NCI-H2029 treated with DMSO at 0.1 percent for 48 hours (cell line): ENCODE results near the gene TMEM229B.
"Not testable (repeated sequence)": the region's sequence is repeated elsewhere in the genome, so short reads cannot be mapped to it uniquely, and the experiment has no call there.

Experiments
- DNase-seq: peaks from one replicate; lab custom pipeline; 2025; lab: John Stamatoyannopoulos, UW

The TMEM229B gene

DNA sequence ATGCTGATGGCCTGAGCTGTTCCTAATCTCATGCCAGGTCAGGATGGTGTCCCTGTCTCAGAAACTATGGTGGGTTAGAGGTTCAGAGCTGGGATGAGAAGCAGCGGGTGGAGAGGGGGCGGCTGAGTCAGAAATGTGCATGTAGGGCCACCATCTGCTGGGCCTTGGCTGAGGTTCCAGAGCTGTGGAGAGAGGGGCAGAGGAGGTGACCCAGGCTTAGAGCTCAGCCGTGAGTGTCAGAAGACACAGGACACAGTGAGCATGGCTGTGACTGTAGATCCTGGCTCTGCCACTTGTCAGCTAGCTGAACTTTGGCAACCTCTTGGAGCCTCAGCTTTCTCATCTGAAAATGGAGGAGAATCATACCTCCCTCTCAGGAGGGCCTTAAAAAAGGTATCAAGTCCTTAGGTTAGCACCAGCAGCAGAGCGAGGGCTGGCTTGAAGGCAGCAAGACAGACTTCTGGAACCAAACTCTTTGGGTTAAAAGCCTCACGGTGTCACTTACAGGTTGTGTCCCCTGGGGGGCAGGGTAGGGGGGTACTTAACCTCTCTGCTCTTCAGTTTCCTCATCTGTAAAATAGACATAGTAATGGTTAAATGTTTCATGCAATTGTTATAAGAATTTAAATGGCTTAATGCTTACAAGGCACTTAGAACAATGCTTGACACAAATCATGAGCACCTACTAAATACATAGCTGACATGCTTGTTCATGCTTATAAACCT, 34.8 kb downstream of the TMEM229B start:
- no peak for DNase-seq

DNA sequence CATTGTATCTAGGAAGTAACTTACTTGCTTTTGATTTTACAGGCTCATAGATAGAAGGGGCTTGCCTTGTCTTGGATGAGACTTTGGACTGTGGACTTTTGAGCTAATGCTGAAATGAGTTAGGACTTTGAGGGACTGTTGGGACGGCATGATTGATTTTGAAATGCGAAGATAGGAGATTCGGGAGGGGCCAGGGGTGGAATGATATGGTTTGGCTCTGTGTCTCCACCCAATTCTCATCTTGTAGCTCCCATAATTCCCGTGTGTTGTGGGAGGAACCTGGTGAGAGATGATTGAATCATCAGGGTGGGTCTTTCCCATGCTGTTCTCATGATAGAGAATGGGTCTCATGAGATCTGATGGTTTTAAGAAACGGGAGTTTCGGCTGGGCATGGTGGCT, 36.9 kb downstream of the TMEM229B start:
- not testable (repeated sequence) for DNase-seq

DNA sequence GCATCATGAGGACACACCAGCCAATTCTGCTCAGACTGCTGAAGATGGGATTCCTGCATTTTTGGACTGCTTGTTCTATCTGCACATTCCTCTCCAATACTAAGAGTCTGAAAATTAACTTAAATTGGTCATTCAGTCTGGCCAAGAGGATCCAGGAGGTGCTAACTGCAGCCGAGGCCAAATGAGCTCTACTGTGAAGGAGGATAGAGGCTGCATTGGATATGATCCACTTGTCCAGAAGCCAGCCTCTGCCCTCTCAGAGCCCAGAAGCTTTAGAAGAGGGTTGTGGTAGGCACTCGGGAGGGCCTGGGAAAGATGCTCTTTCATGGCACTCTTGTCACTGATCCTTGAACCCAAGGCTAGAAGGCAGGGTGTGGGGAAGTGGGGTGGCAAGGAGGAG, 39.4 kb downstream of the TMEM229B start:
- DNase-seq, result no peak

DNA sequence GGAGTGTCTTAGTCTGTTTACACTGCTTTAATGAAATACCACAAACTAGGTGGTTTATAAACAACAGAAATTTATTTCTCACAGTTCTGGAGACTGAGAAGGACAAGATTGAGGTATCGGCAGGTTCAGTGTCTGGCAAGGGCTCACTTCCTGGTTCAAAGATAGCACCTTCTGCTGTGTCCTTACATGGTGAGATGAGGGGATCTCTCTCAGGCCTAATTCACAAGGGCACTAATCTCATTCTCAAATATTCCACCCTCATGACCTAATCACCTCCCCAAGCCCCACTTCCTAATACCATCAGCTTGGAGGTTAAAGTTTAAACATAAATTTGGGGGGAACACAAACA, 41.5 kb downstream of the TMEM229B start:
- DNase-seq, result peak; percentile 8

DNA sequence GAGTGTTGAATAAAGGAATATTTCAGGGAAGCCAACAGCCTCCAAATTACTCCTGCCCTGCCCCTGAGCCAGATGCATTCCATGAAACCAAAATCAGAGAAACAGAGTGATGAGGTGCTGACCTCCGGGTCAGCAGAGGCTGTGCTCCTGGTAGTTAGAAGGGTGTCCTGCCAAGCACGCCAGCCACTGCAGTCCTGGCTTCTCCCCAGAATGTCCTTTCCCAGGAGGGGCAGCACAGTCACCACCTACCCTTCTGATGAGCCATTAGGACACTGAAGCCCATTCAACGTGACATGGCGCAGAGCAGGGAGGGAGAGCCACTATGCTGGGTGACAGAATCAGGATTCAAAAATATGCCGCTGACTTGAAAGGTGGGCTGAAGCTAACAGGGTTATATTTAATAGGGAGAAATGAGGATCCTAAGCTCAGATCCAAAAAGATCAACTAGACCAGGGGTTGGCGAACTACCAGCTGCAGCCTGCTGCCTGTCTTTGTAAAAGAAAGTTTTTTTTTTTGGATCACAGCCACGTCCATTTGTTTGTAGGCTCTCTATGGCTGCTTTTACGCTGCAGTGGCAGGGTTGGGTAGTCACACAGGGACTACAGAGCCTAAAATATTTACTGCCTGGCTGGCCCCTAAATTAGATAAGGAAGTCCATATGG, 42.0 kb downstream of the TMEM229B start:
- no peak for DNase-seq

DNA sequence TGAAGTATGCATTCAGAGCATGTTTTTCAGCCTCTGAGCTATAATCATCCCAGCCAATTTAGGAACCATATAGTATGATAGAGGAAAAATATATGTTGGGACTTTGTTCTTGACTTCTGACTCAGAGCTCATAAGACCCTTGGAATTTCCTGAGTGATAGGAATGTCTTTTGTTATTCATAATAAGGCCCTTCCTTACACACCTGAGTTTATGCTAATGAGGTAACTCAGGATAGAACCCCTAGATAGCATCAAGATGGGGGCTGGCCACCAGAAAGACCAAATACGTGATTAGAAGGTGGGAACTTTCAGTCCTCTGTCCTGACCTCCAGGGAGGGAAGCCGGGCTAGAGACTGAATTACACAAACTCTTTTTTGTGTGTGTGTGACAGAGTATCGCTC, 44.1 kb downstream of the TMEM229B start:
- no peak for DNase-seq

DNA sequence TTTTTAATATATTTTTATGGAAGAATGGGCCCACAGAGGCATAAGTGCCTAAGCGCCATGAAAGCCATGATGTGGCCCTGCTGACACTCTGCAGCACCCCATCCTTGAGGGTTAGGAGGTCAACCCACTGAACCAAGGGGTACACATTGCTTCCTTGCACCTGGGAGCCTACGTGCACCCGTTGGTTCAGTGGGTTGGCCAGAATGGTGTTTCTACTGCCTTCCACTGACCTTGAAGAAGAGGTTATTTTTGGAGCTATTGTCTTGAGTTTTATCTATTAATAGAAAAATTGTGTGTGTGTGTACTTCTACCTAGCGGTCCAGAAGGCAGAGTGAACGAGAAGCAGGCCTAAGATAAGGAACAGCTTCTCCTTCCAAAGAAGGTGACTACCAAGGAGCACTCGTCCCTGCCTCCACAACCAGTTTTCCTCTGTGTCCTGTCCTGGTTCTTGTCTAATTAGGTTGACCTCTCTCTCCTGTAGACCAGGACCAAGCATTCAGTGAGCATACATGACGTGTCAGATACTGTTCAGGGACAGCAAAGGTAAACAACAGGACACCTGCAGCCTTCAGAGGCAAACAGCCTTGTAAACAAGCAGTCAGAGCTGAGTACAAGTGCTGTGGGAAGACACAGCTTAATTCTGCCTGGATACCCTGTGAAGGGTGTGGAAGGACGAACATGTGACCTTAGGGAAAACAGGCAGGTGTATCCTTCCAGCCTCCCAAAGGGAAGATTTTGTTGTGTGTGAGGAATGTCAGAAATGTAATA, 46.2 kb downstream of the TMEM229B start:
- peak; percentile 32 for DNase-seq

DNA sequence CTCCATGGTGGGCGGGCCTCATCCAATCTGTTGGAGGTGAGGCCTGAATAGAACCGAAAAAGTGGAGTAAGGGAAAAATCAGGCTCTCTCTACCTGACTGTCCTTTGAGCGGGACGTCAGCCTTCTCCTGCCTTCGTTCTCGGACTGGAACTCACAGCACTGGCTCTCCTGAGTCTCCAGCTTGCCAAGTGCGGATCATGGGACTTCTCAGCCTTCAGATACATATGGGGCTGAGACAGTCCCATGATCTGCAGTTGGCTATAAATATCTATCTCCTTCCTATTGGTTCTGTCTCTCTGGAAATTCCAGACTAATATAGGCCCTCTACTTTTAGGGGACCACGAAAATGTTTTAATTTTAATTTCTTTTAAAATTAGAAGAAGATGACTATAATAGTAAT, 46.8 kb downstream of the TMEM229B start:
- no peak for DNase-seq

DNA sequence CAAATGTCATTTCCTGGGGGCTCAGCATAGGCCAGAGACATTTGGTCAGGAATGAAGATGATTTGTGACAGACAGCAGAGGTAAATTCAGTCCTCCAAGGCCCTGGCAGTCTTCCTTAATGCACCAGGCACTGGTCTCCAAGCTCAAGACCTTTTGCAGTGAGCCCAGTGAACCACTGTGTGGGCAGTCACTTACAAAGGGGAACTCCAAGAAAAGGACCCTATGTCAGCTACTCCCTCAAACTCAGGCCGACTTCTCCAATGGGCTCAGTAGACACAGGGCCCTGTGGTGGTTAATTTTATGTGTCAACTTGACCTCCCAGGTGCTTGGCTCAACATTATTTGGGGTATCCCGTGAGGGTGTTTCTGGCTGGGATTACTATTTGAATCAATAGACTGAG, 47.3 kb downstream of the TMEM229B start:
- no peak for DNase-seq

DNA sequence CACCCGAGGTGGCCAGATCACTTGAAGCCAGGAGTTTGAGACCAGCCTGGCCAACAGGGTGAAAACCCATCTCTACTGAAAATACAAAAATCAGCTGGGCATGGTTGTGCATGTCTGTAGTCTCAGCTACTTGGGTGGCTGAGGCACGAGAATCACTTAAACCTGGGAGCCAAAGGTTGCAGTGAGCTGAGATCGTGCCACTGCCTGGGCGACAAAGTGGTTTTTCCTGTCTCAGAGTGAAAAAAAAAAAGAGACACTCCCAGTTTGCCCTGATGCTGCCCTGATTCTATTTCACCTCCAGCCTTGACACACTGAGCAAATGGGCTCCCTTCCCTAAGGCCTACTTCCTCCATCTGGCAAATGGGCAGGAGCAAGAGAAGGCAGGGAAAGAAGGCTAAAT, 48.0 kb downstream of the TMEM229B start:
- DNase-seq, result no peak

DNA sequence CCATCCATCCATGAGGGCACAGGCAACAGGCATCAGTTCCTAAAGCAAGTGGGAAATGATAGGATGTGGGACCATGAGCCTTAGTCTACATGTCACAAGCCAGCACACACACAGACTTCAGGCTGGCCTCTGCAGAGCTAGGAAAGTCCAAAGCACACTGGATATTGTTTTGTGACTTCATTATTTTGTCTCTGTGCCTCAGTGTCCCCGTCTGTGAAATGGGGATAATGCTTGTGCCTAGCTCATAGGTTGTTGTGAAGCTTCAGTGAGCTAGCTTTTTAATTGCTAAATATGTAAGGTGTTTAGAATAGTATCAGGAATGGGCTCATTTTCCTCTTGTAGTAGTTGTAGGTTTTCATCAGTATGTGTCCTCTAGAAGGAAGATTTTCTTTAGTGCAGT, 49.6 kb downstream of the TMEM229B start:
- DNase-seq, result no peak

DNA sequence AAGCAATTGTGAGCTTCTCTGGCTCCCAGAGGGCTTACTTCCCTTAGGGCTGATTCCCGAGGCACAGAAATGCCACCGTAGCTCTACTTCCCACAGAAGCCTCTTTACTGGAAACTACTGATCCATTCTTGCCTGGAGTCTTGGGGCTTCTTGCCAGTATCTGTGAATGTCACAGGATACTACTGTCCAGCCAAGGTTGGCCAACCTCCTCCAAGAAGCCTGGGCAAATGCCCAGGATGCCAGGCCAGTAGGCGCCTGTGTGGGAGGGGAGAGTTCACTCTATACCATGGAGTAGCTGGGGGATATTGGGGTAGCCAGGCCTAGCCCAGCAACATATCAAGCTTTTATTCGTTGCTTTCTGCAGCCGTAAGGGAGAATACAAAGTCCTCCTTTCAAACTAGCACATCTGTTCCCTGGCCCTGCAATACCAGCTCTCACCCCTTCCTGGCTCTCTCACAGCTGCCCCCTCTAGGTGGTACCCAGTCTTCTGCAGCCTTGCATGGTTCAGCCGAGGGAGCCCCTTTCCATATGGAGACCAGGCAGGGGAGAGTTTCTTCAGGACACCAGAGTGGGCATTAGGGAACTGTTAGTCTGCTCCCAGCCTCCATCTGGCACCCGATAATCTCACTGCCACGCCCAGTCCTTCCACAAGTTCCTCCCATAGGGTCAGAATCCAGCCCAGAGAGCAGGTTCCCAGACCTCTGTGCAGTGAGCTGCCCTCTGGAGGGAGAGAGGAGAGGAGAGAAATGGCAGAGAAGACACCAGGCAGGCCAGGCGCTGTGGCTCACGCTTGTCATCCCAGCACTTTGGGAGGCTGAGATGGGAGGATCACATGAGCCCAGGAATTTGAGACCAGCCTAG, 52.3 kb downstream of the TMEM229B start:
- no peak for DNase-seq

DNA sequence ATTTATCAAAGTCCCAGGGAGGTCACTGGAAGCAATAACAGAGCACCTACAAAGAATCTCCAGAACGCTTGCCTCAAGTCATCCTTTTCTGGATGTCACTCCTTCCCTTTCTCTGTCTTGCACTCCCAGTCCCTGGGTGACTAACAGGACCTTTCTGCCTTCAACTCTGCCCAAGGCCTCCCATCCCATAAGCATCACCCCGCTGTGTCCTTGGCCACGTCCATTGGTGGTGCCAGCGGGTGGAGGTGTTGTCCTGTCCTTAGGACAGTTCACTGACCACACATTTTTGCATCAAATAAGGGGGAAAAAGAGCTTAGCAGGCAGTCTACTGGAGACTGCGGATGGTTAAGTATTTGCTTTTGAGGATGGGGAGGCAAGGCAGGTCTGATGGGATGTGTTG, 52.9 kb downstream of the TMEM229B start:
- DNase-seq, result no peak

DNA sequence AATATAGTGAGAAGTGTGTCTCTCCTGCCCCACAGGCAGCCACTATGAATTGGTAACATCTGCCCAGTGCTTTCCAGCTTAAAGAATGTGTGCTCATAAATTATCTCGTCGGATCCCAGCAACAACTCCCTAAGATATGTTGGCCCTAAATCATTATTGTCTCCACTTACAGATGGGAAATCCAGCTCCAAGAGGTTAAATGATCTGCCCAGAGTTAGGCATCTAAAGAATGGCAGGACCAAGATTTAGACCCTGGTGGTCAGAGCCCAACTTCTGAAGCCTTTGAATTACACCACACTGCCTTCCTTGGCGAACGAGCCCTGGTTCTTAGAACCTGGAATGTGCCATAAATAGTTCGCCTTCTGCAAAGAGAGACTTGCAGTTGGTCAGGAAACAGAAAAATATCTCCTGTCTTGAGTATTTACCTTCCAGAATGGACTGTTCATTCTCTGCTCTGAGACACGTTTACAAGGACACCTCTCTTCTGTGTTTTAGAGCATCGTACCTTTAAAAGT, 56.4 kb downstream of the TMEM229B start:
- no peak for DNase-seq

DNA sequence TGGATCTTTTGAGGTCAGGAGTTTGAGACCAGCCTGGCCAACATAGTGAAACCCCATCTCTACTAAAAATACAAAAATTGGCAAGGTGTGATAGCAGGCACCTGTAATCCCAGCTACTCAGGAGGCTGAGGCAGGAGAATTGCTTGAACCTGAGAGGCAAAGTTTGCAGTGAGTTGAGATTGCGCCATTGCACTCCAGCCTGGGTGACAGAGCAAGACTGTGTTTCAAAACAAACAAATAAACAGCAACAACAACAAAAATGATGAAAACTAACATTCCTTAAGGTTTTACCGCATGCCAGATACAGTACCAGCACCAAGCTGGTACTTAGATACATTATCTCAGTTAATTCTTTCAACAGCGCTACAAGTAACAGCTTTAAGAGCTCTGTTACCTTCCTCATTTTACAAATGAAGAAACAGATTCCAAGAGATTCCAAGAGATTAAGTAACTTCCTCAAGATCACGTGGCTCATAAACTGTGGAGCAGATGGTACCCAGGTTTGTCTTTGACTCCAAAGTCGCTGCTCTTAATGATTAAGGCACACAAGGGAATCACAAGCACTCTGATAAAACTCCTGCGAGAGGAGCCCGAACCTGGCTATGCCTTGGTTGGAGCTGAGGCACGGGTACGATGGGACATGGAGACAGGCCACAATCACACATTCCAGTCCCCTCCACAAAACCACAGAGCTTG, 58.9 kb downstream of the TMEM229B start:
- DNase-seq, result no peak

DNA sequence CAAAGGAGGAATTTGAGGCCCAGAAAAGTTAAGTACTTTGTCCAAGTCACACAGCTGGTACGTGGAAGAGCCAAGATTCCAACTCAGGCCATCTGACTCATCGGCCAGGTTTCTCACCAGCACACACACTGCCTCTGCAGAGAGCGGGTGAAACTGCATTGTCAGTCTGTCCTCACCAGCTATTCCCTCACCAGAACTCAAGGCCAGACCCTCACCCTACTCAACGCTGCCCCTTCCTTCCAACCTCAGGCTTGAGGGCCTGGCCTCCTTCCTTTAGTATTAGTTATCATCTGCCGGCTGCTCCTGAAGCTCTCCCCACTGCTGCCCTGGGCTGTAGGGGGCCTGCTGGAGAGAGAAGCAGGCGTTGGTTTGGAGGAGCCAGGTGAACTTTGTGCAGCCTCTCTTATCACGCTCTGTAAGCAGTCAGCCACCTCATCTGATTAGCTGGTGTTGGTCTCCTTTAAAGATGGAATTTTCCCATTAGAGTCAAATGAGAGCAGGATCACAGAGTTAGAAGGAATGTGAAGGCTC, 60.0 kb downstream of the TMEM229B start:
- DNase-seq, result no peak

DNA sequence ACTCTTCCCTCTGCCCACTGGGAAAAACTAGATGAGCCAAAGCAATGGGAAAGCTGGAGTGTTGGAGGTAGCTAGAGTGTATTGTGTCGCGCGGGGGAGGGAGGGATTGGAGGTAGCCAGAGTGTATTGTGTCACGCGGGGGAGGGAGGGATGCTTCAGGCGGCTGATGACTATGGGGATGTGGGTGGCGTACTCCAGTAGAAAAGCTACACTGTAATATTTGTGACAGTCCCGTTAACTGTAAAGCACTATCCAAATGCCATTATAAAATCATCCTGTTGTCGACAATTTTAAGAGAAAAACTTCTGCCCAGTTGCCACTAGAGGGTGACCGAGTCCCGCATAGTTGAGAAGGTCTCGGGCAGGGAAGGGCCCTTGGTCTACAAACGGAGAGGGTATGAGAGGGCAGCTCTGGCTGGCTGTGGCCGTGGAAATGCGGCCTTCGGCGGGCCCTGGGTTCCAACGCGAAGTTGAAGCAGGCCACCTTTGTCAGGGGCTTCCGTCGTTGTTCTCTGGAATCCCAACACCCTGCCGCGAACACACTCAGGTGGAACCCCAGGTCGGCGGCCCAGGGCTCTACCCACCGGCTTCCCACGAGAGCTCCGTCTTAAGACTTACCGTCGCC, 61.4 kb downstream of the TMEM229B start:
- peak; percentile 61 for DNase-seq

DNA sequence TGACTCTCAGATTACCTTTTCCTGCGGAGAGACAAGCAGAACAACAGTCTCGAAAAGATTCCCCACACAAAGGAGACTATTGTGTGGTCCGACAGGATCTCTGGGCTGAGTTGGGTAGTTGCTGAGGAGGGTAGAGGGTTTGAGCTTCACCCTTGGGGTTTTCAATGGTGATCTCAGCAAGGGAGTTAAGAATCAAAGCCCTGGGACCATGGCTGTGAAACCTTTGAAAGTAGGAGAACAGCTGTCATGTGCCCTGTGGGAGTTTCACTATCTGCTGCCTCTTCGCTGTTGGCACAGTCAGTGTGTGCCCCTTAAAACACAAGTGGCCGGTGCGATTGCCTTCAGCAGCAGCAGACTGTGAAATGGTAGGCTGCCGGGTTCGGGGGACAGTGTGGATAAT, 62.4 kb downstream of the TMEM229B start:
- DNase-seq, result no peak

DNA sequence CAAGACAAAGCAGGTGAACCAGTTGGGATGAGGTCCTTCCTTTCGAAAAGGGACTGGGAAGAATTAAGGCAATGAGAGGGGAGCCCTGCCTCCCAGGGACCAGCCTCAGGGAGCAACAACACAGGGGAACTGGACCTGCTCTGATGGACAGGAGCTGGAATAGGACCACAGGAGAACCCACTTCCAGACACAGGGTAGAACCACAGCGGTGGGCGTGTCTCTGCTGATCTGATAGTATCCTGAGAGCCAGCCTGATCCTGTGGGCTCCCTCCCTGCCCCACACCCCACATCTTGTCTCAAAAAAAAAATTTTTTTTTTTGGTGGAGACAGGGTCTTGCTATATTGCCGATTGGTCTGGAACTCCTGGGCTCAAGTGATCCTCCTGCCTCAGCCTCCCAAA, 62.9 kb downstream of the TMEM229B start:
- no peak for DNase-seq

DNA sequence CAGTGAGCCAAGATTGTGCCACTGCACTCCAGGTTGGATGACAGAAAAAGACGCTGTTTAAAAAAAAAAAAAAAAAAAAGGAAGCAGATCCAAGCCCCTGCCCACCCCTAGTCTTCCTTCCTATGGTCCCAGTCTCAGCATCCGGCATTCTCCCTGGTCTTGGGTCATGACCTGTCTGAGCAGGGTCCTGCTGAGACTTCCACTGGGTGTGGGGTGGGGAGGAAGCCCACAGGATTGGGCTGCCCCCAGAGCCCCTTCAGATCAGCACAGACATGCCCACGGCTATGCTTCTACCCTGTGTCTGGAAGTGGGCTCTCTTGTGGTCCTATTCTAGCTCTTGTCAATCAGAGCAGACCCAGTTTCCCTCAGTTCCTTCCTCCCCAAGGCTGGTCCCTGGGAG, 64.0 kb downstream of the TMEM229B start:
- no peak for DNase-seq

DNA sequence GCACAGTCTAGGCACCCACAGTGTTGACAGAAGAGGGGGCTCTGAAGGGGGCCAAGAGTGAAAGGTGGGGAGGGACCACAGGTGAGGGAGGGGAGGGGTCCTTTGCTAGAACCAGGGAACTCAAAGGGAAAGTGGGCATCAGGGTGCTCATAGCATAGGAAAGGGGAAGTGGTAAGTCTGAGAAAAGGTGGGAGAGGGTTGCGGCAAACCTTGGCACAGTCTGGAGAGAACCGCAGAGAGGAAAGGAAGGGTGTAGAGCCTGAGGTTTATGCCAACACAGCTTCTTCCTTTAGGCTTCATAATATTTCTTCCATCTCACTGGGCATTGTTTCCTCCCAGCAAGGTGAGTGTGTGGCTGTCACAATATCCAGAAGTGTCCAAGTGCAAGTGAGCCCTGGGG, 65.1 kb downstream of the TMEM229B start:
- no peak for DNase-seq
